Lung (tissue), 12 donors: Measurements from ENCODE around the gene C17orf113. TPM values are rescaled to one million over a fixed set of nuclear protein-coding genes. Genes with fewer than 3 reads are reported as not detected.
A peak's percentile ranks its signal among the peaks of the same experiment; 100 is the strongest.

ENCODE experiments used
- ATAC-seq: fragments of 200-7000 bp; cut with Tn5 transposase; one replicate; pipeline ENCODE4 v1.9.1; 2020; ENCODE audit warnings: moderate number of reproducible peaks; ENCODE audit not compliant: insufficient read depth, low FRiP score
- DNase-seq, 3 donors: peaks; one replicate each; pipeline ENCODE4 v3.0.0-alpha.2; 2013 to 2017
- H3K27ac ChIP-seq, 2 donors: one replicate each; pipeline ENCODE4 v1.5.1; 2013; ENCODE audit warnings: mild to moderate bottlenecking in 2 of 2, moderate library complexity in 2 of 2, control low read depth in 1 of 2, inconsistent platforms in 1 of 2, low read depth in 1 of 2, low read length in 1 of 2
- H3K27me3 ChIP-seq, 3 donors: one replicate each; pipeline ENCODE4 v1.5.1; 2013; ENCODE audit warnings: low read length in 2 of 3; ENCODE audit not compliant: control insufficient read depth in 3 of 3, insufficient read depth in 3 of 3
- H3K36me3 ChIP-seq, 4 donors: one replicate each; pipeline ENCODE4 v1.5.1; 2013; ENCODE audit warnings: low read length in 4 of 4, mild to moderate bottlenecking in 1 of 4, moderate library complexity in 1 of 4; ENCODE audit not compliant: control insufficient read depth in 4 of 4, insufficient read depth in 4 of 4
- H3K4me1 ChIP-seq, 5 donors: one replicate each; pipeline ENCODE4 v1.5.1; 2013; ENCODE audit warnings: low read length in 5 of 5, mild to moderate bottlenecking in 2 of 5, moderate library complexity in 1 of 5; ENCODE audit not compliant: control insufficient read depth in 5 of 5, insufficient read depth in 5 of 5
- H3K4me3 ChIP-seq: one replicate; pipeline ENCODE4 v1.5.1; 2013; ENCODE audit warnings: mild to moderate bottlenecking, control low read depth, moderate library complexity
- H3K9ac ChIP-seq, 2 donors: one replicate each; pipeline ENCODE4 v1.5.1; 2013; ENCODE audit warnings: low read length in 2 of 2, control low read depth in 1 of 2; ENCODE audit not compliant: insufficient read depth in 1 of 2
- H3K9me3 ChIP-seq, 4 donors: one replicate each; pipeline ENCODE4 v1.5.1; 2013; ENCODE audit warnings: low read length in 3 of 4, mild to moderate bottlenecking in 1 of 4, moderate library complexity in 1 of 4; ENCODE audit not compliant: control insufficient read depth in 4 of 4, insufficient read depth in 3 of 4
- WGBS, 2 donors: extraction: QIAGEN DNeasy Blood & Tissue Kit; methylation state at CpG; one replicate each; pipeline ENCODE4 v1.1.7; 2013; 5-methylcytosine and 5-hydroxymethylcytosine counted together
- polyA plus RNA-seq, 2 donors: library from polyadenylated mRNA; stranded (reverse); fragments of 200-250 nt; gene quantifications; one replicate each; pipeline ENCODE4 v1.2.1, GENCODE V29; 2013
- total RNA-seq, 2 donors: library from RNA; depleted of rRNA in 1 of 2; stranded (reverse); fragments of >200 nt in 1 of 2; gene quantifications; one replicate each; pipeline ENCODE4 v1.2.1, GENCODE V29; 2014 to 2021
- TF ChIP-seq, protein P1 (sequence below): IDR thresholded peaks from 2 replicates; pipeline ENCODE4 v1.5.1; 2012; ENCODE audit warnings: mild to moderate bottlenecking; ENCODE audit errors: control extremely low read depth, extremely low read depth
- donor health status: control.
- donor health status: control.
- donor health status: Bipolar disorder and iron deficiency.
- donor health status: healthy.
- donor health status: DM: yes; HTN: yes; CAD: no.

The C17orf113 gene
- total and polyA plus RNA-seq, 4 donors = 0.38 to 3.6 (median 1.2) TPM

DNA sequence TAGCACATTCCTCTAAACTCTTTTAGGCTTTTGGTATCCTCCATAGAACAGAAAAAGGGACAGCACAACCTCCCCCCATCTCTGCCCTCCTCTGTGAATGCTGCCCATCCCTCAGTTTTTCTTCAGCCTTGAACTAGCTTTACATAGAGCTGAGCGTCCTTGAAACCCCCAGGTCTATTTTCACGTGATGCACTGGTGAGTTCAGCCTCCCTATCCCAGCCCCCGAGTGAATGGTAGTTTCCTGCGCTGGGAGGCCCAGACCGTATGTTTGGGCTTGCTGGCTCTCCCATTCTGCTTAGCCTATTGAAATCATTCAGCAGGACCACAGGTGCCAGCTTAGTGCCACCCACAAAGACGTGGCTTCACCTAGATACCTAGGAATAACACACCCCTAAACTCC lies 25.4 kb upstream of the C17orf113 start:
- no peak for DNase-seq
- Histone ChIP-seq H3K27ac (no peak overlapping the region), H3K9me3 (no peaks in the 10 kb centered on the region), H3K36me3 (no peaks in the 10 kb centered on the region), H3K27me3 (peaks cover 0 to 15% (median 9%) of the 10 kb centered on the region in 3 donors), H3K4me3 (no peak overlapping the region), H3K4me1 (peaks cover 0 to 4% (median 0%) of the 10 kb centered on the region in 5 donors), H3K9ac (no peak overlapping the region)
- TF ChIP-seq, protein P1, sequence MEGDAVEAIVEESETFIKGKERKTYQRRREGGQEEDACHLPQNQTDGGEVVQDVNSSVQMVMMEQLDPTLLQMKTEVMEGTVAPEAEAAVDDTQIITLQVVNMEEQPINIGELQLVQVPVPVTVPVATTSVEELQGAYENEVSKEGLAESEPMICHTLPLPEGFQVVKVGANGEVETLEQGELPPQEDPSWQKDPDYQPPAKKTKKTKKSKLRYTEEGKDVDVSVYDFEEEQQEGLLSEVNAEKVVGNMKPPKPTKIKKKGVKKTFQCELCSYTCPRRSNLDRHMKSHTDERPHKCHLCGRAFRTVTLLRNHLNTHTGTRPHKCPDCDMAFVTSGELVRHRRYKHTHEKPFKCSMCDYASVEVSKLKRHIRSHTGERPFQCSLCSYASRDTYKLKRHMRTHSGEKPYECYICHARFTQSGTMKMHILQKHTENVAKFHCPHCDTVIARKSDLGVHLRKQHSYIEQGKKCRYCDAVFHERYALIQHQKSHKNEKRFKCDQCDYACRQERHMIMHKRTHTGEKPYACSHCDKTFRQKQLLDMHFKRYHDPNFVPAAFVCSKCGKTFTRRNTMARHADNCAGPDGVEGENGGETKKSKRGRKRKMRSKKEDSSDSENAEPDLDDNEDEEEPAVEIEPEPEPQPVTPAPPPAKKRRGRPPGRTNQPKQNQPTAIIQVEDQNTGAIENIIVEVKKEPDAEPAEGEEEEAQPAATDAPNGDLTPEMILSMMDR = no peak
- ATAC-seq = no peak
- 83 to 88% methylated on average over 6 of the region's 6 CpGs for WGBS, 2 donors

DNA sequence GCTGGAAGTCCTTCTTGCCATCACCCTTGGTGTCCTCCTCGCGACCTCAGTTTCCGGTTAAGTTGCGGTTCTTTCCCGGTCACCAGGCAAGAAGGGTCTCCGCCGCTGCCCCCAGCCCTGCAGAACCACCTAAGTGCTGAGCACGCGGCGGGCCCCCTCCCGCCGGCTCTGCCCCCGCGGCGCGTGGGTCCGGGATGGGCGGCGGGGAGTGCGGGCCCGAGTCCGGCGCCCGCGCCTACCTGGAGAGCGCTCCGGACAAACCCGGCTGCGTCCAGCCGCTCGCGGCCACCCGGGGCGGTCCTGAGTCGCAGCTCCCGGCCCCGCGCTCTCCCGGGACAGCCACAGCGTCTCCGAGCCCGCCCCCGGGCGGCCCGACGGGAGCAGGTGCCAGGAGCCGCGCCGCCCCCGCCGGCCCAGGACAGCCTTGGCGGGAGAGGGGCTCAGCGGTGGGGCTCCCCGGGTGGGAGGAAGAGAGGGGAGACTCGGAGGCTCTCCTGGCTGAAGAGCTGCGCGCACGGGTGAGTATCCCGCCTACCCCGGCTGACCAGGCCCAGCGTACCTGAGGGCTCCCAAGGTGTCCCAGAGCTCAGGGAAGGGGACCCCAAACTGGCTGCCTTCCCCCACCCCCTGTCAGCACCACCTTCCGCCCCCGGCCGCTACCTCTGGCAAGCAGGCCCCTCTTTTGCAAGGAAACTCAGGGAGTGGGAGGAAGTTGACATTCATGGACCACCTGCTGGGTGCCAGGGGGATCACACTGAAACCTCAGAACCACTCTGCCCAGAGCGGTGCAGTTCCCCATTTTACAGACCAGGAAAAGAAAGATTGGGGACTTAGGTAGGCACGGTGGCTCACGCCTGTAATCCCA lies 22.2 kb upstream of the C17orf113 start:
- 7 to 11% methylated on average over 45 to 67 of the region's 67 CpGs for WGBS, 2 donors
- Histone ChIP-seq H3K4me1 (peaks cover 0 to 4% (median 0%) of the 10 kb centered on the region in 5 donors), H3K27me3 (peaks cover 0 to 15% (median 9%) of the 10 kb centered on the region in 3 donors), H3K9me3 (no peaks in the 10 kb centered on the region), H3K4me3 (peak overlapping the region; percentile 4), H3K27ac (no peak overlapping the region), H3K9ac (no peak overlapping the region), H3K36me3 (no peaks in the 10 kb centered on the region)
- ATAC-seq = no peak
- peak in 1 of 3 donors; percentile 19 for DNase-seq
- TF ChIP-seq, protein P1 = no peak

DNA sequence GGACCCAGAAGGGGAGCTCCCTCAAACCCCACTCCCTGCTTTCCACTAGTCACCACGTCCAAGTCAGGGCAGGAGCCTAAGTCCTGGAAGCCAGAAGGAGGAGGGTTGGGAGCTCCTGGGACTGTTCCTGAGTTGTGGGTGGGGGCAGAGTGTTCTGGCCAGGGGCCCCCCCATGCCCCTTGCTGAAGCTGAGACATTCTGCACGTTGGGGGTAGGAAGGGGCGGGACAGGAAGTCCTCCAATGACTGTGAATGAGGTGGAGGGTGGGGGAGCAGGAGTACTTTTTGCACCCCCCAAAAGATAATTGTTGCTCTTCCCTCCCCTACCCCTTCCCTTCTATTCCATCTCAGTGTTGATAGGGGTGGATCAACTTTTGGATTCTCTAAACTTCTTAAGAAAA lies 21.4 kb upstream of the C17orf113 start:
- Histone ChIP-seq H3K36me3 (no peaks in the 10 kb centered on the region), H3K9me3 (no peaks in the 10 kb centered on the region), H3K9ac (no peak overlapping the region), H3K27me3 (peaks cover 0 to 15% (median 9%) of the 10 kb centered on the region in 3 donors), H3K27ac (no peak overlapping the region), H3K4me3 (no peak overlapping the region), H3K4me1 (peaks cover 0 to 4% (median 0%) of the 10 kb centered on the region in 5 donors)
- ATAC-seq (no peak), DNase-seq (no peak)
- 13 to 27% methylated on average over 3 of the region's 3 CpGs for WGBS, 2 donors
- TF ChIP-seq, protein P1 = no peak
